ENCODE measurements around the gene SCAF1.

Gene SCAF1

DNA sequence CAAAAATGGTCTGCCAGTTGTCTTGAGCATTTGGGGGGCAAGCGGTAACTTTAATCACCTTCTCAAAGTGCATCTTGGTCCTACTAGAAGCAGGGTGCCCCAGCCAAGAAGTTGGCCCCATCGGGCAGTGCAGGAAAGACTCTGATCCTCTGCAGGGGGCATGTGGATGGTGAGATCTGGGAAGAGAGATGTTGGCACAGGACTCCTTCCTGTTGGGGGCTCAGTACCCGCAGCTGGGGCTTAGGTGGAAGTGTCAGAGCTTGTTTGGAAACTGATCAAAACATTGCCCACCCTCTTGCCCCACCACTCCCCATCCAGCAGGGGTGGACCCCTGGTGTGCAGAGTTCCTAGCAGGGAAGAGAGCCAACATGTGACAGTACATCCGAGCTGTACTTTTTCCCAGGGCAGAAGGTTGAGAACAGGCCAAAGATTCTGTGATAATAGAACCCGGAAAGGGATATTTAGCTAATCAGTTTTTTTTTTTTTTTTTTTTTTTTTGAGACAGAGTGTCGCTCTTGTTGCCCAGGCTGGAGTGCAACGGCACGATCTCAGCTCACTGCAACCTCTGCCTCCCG, 10.9 kb upstream of the SCAF1 start:
- TF ChIP-seq GATA2 (IDR thresholded peaks at IDR 0.05; ENCODE audit: low read depth, low read length) = peak; percentile 77
- no peak for TF ChIP-seq GATA3 (IDR thresholded peaks at IDR 0.05; ENCODE audit: low read depth, low read length)

DNA sequence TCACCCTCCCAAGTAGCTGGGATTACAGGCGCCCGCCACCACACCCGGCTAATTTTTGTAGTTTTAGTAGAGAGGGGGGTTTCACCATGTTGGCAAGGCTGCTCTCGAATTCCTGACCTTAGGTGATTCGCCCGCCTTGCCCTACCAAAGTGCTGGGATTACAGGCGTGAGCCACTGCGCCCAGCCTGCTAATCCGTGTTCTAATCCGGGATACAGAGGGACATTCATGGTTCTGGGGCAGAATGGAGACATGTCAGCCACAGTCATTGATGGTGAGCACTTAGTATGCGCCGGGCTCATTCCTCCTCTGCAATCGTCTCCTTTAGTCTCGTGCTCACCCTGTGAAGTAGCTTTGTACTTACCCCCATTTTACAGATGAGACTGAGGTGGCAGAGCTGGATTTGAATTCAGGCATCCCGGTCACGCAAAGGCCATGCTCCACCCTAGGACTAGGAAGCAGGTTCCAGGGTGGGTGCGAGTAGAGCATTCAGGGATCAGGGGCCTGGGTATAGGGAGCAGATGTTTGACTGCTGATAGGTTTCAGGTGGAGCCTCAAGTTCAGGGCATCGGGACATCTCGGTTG, 10.3 kb upstream of the SCAF1 start:
- TF ChIP-seq GATA3 (IDR thresholded peaks at IDR 0.05; ENCODE audit: low read depth, low read length) (no peak), GATA2 (IDR thresholded peaks at IDR 0.05; ENCODE audit: low read depth, low read length) (peak; percentile 4; the same call in 1 of the 2 replicates)

GRCh38 chr19:49632576-49632975, 9.4 kb upstream of the SCAF1 start:
- TF ChIP-seq GATA3 (IDR thresholded peaks at IDR 0.05; ENCODE audit: low read depth, low read length) (no peak), GATA2 (IDR thresholded peaks at IDR 0.05; ENCODE audit: low read depth, low read length) (no peak)

- TF ChIP-seq GATA3 (IDR thresholded peaks at IDR 0.05; ENCODE audit: low read depth, low read length) = no peak
- no peak for TF ChIP-seq GATA2 (IDR thresholded peaks at IDR 0.05; ENCODE audit: low read depth, low read length)
Observed at GRCh38 chr19:49635530-49636232, 6.3 kb upstream of the SCAF1 start.

GRCh38 chr19:49636233-49636932, 5.6 kb upstream of the SCAF1 start:
- TF ChIP-seq GATA3 (IDR thresholded peaks at IDR 0.05; ENCODE audit: low read depth, low read length) = no peak
- no peak for TF ChIP-seq GATA2 (IDR thresholded peaks at IDR 0.05; ENCODE audit: low read depth, low read length)

DNA sequence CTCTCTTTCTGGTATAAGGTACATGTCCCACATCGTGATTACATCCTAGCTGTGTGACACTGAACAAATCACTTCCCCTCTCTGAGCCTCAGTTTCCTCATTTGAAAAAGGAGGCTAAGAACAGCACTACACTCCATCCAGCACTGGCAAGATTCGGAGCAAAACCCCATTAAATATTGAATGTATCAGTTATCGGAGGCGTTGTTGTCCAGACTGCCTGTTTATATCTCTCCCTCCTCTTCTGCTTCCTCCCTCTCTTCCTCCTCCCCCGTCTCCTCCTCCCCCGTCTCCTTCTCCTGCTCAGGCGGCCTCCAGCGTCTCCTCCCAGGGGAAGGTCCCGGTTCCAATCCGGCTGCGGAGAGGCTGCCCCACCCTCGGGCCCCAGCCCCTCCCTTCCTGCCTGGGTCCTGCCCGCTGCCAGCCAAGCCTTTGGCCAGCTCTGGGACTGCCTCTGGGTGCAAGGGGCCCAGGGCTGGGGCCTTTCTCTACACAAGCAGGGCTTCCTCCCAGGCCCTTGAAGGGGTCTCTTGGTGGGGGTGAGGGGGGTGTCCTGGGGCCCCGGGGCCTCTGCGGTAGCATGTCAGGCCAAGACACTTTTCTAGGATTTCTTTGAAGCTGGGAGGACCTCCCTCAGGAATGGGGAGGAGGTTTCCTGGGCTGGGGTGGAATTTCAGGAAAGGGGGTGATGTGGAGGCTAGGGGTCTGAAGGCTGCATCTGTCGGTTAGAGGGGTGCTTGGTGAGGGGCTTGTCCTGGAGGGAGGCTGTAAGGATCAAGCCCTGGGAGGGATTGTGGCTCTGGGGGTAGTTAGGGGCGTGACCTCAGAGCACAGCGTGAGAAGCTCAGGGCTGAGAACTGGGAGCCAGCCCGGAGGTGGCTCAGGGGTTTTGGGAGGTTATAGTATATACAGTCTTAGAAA, 3.9 kb upstream of the SCAF1 start:
- TF ChIP-seq GATA2 (IDR thresholded peaks at IDR 0.05; ENCODE audit: low read depth, low read length) (no peak), GATA3 (IDR thresholded peaks at IDR 0.05; ENCODE audit: low read depth, low read length) (no peak)

DNA sequence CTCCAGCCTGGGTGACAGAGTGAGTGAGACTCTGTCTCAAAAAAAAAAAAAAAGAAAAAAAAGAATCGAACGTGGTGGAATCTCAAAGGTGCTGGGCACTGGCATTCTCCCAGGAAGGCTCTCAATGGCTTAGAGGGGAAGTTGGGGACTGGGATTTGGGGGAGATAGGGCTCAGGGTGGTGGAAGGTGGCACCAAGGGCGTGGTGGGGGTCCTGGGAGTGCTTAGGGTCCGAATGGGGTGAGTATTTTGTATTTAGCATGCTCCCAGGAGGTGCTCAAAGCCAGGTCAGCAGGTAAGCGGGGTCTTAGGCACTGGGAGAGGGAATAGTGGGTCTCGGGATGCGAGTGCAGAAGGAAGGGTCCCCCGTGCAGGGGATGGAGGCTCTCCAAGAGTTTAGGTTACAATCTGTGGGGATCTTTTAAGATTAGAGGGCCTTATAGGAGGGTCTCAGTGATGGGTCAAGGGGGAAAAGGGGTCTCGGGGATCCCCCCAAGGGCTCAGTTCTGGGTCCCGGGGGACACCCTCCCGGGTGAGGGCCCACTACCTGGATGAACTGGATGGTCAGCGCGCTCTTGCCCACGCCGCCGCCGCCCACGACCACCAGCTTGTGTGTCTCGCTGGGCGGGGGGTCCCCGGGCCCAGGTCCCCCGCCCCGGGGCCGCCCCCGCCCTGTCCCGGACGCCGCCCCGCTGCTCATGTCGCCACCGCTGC, 2.5 kb upstream of the SCAF1 start:
- no peak for TF ChIP-seq GATA2 (IDR thresholded peaks at IDR 0.05; ENCODE audit: low read depth, low read length)
- TF ChIP-seq GATA3 (IDR thresholded peaks at IDR 0.05; ENCODE audit: low read depth, low read length) = no peak

GRCh38 chr19:49640113-49640898, 1.7 kb upstream of the SCAF1 start, which contains the start of gene RRAS:
RRAS (minus strand) TSS chr19:49640143; CDS start chr19:49640098, 45 bp downstream.
- TF ChIP-seq GATA3 (IDR thresholded peaks at IDR 0.05; ENCODE audit: low read depth, low read length) (no peak), GATA2 (IDR thresholded peaks at IDR 0.05; ENCODE audit: low read depth, low read length) (no peak)

DNA sequence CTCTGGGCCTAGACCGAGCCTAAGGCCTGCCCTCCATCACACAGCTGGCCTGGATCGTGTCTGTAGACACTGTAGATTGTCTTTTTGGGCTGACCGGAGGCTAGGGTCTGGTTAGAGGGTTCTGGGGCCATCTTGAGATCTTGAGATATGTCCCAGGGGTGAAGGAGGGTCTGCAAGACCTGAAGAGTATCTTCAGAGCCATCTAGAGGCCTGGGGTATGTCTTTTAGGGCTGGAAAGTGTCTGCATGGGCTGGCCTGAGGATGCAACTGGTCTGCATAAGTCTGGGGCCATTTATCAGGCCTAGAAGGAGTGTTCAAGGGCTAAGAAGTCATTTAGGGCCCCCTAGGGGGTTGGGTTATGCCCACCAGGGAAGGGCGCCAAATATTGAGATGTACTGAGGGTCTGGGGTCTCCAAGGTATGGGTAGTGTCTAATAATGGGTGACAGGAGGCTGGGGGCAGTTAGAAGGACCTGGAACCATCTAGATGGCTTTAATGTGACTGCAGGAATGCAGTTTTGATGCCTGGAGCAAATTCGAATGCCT, 555 bp downstream of the SCAF1 start:
- TF ChIP-seq GATA2 (IDR thresholded peaks at IDR 0.05; ENCODE audit: low read depth, low read length) (peak; percentile 75), GATA3 (IDR thresholded peaks at IDR 0.05; ENCODE audit: low read depth, low read length) (no peak)

DNA sequence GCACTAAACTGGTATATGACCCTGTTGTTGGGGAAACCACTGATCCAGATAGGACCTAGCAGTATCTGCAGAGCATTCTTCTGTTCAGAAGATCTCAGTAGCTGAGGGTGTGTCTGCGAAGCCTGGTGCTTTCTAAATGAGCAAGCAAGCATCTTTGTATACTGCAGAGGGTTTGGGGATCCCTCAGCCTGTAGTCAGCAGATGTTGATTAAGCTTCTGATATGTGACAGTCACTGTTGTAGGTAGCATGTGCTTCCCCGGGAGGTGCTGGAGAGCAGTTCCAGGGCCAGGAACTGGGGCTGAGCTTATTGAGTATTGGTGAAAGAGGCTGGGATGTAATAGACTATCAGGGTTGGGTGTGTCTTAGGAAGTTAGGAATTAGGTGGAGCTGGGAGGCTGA, 1.5 kb downstream of the SCAF1 start:
- TF ChIP-seq GATA2 (IDR thresholded peaks at IDR 0.05; ENCODE audit: low read depth, low read length) = no peak
- no peak for TF ChIP-seq GATA3 (IDR thresholded peaks at IDR 0.05; ENCODE audit: low read depth, low read length)

- TF ChIP-seq GATA2 (IDR thresholded peaks at IDR 0.05; ENCODE audit: low read depth, low read length) (no peak), GATA3 (IDR thresholded peaks at IDR 0.05; ENCODE audit: low read depth, low read length) (no peak)
Observed at GRCh38 chr19:49645592-49645991, 3.6 kb downstream of the SCAF1 start.

- TF ChIP-seq GATA3 (IDR thresholded peaks at IDR 0.05; ENCODE audit: low read depth, low read length) = no peak
Observed at GRCh38 chr19:49645995-49646394, 4.0 kb downstream of the SCAF1 start.
